Natural killer cell (primary cell): Measurements from ENCODE around the gene RERE. TPM values are rescaled to one million over a fixed set of nuclear protein-coding genes. Genes with fewer than 3 reads are reported as not detected.
A peak's percentile ranks its signal among the peaks of the same experiment; 100 is the strongest.

ENCODE experiments used
- ATAC-seq, 3 donors: fragments of 150-1000 bp in 2 of 3; fragments of 200-7000 bp in 1 of 3; cut with Tn5 transposase; 1 replicate in 1 of 3; 2 replicates in 2 of 3; pipeline ENCODE4 v1.10.0; 2021; ENCODE audit warnings: mild to moderate bottlenecking in 2 of 3, moderate library complexity in 2 of 3
- DNase-seq, 2 donors: peaks; one replicate each; pipeline versions ENCODE4 v3.0.0 to v3.0.0-alpha.2; 2013 to 2021; ENCODE audit warnings: mixed read lengths in 1 of 2
- H3K27ac ChIP-seq: one replicate; pipeline ENCODE4 v1.5.1; 2013; ENCODE audit warnings: mild to moderate bottlenecking, low read length
- H3K27me3 ChIP-seq: one replicate; pipeline ENCODE4 v1.6.1; 2013; ENCODE audit warnings: low read length; ENCODE audit not compliant: control insufficient read depth, insufficient read depth
- H3K36me3 ChIP-seq: one replicate; pipeline ENCODE4 v1.6.1; 2013; ENCODE audit warnings: low read length; ENCODE audit not compliant: control insufficient read depth, insufficient read depth
- H3K4me1 ChIP-seq: one replicate; pipeline ENCODE4 v1.6.1; 2013; ENCODE audit warnings: low read length; ENCODE audit not compliant: control insufficient read depth, insufficient read depth
- H3K4me3 ChIP-seq: one replicate; pipeline ENCODE4 v1.5.1; 2013; ENCODE audit warnings: low read length
- H3K9me3 ChIP-seq: one replicate; pipeline ENCODE4 v1.6.1; 2013; ENCODE audit warnings: low read length; ENCODE audit not compliant: control insufficient read depth, insufficient read depth
- H3K27ac Mint-ChIP-seq, 2 donors: one replicate each; pipeline ENCODE4 v1.8.0; 2022; ENCODE audit warnings: mild to moderate bottlenecking in 2 of 2, mixed read lengths in 2 of 2, moderate library complexity in 1 of 2
- H3K27me3 Mint-ChIP-seq, 2 donors: one replicate each; pipeline ENCODE4 v1.8.0; 2022; ENCODE audit warnings: low read depth in 2 of 2, mixed read lengths in 2 of 2
- H3K36me3 Mint-ChIP-seq: one replicate; pipeline ENCODE4 v1.8.0; 2022; ENCODE audit warnings: mixed read lengths
- H3K4me1 Mint-ChIP-seq, 2 donors: one replicate each; pipeline ENCODE4 v1.8.0; 2022; ENCODE audit warnings: mixed read lengths in 2 of 2
- H3K4me3 Mint-ChIP-seq: one replicate; pipeline ENCODE4 v1.8.0; 2022; ENCODE audit warnings: mild to moderate bottlenecking, moderate library complexity, mixed read lengths
- H3K9me3 Mint-ChIP-seq, 2 donors: one replicate each; pipeline ENCODE4 v1.8.0; 2022; ENCODE audit warnings: mixed read lengths in 2 of 2
- WGBS: methylation state at CpG from one replicate; pipeline ENCODE4 v1.1.7; 2013; ENCODE audit warnings: missing lambda C conversion rate; ENCODE audit not compliant: insufficient coverage; 5-methylcytosine and 5-hydroxymethylcytosine counted together
- intact Hi-C: fragments of 100-400 bp; cut with micrococcal nuclease; formaldehyde crosslinking; loops from one replicate; pipeline ENCODE4 v1.14.2; 2022
- total RNA-seq, 4 donors: library from RNA; stranded (reverse); fragments of 120-200 nt in 1 of 4; gene quantifications; one replicate each; pipeline versions ENCODE4 v1.2.3 to v1.2.4, GENCODE V29; 2013 to 2022
- TF ChIP-seq, protein P1 (sequence below): fragments of 200-600 bp; IDR thresholded peaks from one replicate; pipeline ENCODE4 v1.8.0; 2022; ENCODE audit warnings: antibody characterized with exemption

Gene RERE
- total RNA-seq, 3 donors from 2014 or later (not counting 1 experiment from before 2014, with no cell fraction given) = 67.7 to 76.0 (median 73.0) TPM

GRCh38 chr1:8551613-8552489 lies 265.6 kb downstream of the RERE start:
- Histone ChIP-seq H3K27ac (no peak overlapping the region), H3K4me3 (no peak overlapping the region), H3K4me1 (no peaks in the 10 kb centered on the region), H3K27me3 (no peaks in the 10 kb centered on the region), H3K9me3 (no peaks in the 10 kb centered on the region), H3K36me3 (peaks cover 2% of the 10 kb centered on the region)
- H3K4me3 Mint-ChIP-seq = no peak overlapping the region
- H3K9me3 Mint-ChIP-seq = no peaks in the 10 kb centered on the region
- H3K27me3 Mint-ChIP-seq = no peaks in the 10 kb centered on the region
- ATAC-seq (no peak), DNase-seq (peak in 1 of 2 donors; percentile 31)
- no peaks in the 10 kb centered on the region for H3K36me3 Mint-ChIP-seq
- peak overlapping the region in 1 of 2 donors; percentile 7 for H3K27ac Mint-ChIP-seq
- peaks cover 5 to 13% of the 10 kb centered on the region in 2 donors for H3K4me1 Mint-ChIP-seq
- intact Hi-C loops = no loop called here
- TF ChIP-seq, protein P1, sequence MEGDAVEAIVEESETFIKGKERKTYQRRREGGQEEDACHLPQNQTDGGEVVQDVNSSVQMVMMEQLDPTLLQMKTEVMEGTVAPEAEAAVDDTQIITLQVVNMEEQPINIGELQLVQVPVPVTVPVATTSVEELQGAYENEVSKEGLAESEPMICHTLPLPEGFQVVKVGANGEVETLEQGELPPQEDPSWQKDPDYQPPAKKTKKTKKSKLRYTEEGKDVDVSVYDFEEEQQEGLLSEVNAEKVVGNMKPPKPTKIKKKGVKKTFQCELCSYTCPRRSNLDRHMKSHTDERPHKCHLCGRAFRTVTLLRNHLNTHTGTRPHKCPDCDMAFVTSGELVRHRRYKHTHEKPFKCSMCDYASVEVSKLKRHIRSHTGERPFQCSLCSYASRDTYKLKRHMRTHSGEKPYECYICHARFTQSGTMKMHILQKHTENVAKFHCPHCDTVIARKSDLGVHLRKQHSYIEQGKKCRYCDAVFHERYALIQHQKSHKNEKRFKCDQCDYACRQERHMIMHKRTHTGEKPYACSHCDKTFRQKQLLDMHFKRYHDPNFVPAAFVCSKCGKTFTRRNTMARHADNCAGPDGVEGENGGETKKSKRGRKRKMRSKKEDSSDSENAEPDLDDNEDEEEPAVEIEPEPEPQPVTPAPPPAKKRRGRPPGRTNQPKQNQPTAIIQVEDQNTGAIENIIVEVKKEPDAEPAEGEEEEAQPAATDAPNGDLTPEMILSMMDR = no peak
- WGBS = 68% methylated on average over 5 of the region's 6 CpGs

GRCh38 chr1:8551057-8551456 lies 266.4 kb downstream of the RERE start:
- H3K9me3 Mint-ChIP-seq = no peaks in the 10 kb centered on the region
- H3K27me3 Mint-ChIP-seq = no peaks in the 10 kb centered on the region
- DNase-seq (no peak), ATAC-seq (no peak)
- TF ChIP-seq, protein P1 = no peak
- intact Hi-C loops = no loop called here
- no peak overlapping the region for H3K4me3 Mint-ChIP-seq
- H3K4me1 ChIP-seq = no peaks in the 10 kb centered on the region
- 98% methylated on average over 2 of the region's 3 CpGs for WGBS
- peak overlapping the region in 1 of 2 donors; percentile 7 for H3K27ac Mint-ChIP-seq
- no peaks in the 10 kb centered on the region for H3K9me3 ChIP-seq
- H3K4me1 Mint-ChIP-seq = peaks cover 5 to 13% of the 10 kb centered on the region in 2 donors
- H3K27me3 ChIP-seq = no peaks in the 10 kb centered on the region
- no peak overlapping the region for H3K27ac ChIP-seq
- H3K36me3 Mint-ChIP-seq = no peaks in the 10 kb centered on the region
- peaks cover 2% of the 10 kb centered on the region for H3K36me3 ChIP-seq
- no peak overlapping the region for H3K4me3 ChIP-seq

DNA sequence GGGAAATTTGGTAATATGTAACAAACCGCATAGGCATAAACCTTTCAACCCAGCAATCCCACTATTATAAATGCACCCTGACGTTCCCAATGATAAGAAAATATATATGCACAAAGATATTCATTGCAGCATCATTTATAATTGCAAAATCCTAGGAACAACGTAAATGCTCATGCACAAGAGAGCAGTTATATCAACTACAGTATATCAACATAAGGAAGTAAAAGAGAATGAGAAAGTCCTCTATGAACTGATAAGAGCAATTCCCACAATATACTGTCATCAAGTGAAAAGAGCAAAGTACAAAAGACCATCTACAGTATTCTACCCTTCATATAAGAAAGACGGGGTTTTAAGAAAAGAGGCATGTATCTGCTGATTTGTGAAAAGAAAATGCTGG lies 269.6 kb downstream of the RERE start:
- no peak overlapping the region for H3K4me3 Mint-ChIP-seq
- no peak overlapping the region for H3K27ac Mint-ChIP-seq
- intact Hi-C loops = no loop called here

More for the DNA sequence above, 269.6 kb downstream of the RERE start:
- no peaks in the 10 kb centered on the region for H3K4me1 ChIP-seq
- no peaks in the 10 kb centered on the region for H3K9me3 ChIP-seq
- 94% methylated on average over 3 of the region's 4 CpGs for WGBS
- Mint-ChIP-seq H3K4me1 (peaks cover 0 to 7% of the 10 kb centered on the region in 2 donors), H3K27me3 (no peaks in the 10 kb centered on the region), H3K9me3 (no peaks in the 10 kb centered on the region), H3K36me3 (peaks cover 15% of the 10 kb centered on the region)
- no peak overlapping the region for H3K27ac ChIP-seq
- ATAC-seq = no peak
- H3K27me3 ChIP-seq = no peaks in the 10 kb centered on the region
- no peak overlapping the region for H3K4me3 ChIP-seq
- peaks cover 2% of the 10 kb centered on the region for H3K36me3 ChIP-seq
- no peak for DNase-seq
- TF ChIP-seq, protein P1 = no peak
